Astrocyte (in vitro differentiated cells and primary cell): ENCODE results near the gene MTUS2. TPM values are rescaled to one million over a fixed set of nuclear protein-coding genes. Genes with fewer than 3 reads are reported as not detected.

Experiments used
- DNase-seq: peaks from one replicate; pipeline ENCODE4 v3.0.0-alpha.2; 2010; ENCODE audit warnings: low read depth
- FAIRE-seq: peaks from 2 replicates; lab custom pipeline; 2011; peaks lifted over from hg19 to GRCh38; lab: Jason Lieb, UNC
- H2AFZ ChIP-seq: 2 replicates; pipeline ENCODE4 v1.6.0; 2012; ENCODE audit warnings: low read depth, low read length, inconsistent platforms
- H3K27ac ChIP-seq: 2 replicates; pipeline ENCODE4 v1.5.1; 2011; ENCODE audit warnings: low read depth, low read length, inconsistent platforms
- H3K27me3 ChIP-seq: 2 replicates; pipeline ENCODE4 v1.6.0; 2011; ENCODE audit warnings: low read length, inconsistent platforms; ENCODE audit not compliant: insufficient read depth
- H3K36me3 ChIP-seq: 2 replicates; pipeline ENCODE4 v1.5.1; 2011; ENCODE audit warnings: low read length, inconsistent platforms; ENCODE audit not compliant: insufficient read depth
- H3K4me1 ChIP-seq: 2 replicates; pipeline ENCODE4 v1.5.1; 2011; ENCODE audit warnings: low read length, inconsistent platforms; ENCODE audit not compliant: insufficient read depth
- H3K4me2 ChIP-seq: 2 replicates; pipeline ENCODE4 v1.6.0; 2012; ENCODE audit warnings: low read length, inconsistent platforms
- H3K4me3 ChIP-seq: 2 replicates; pipeline ENCODE4 v1.5.1; 2011; ENCODE audit warnings: low read depth, mild to moderate bottlenecking, low read length, inconsistent platforms; ENCODE audit not compliant: insufficient read depth
- H3K79me2 ChIP-seq: 2 replicates; pipeline ENCODE4 v1.6.0; 2012; ENCODE audit warnings: mild to moderate bottlenecking, low read length, inconsistent platforms; ENCODE audit not compliant: insufficient read depth
- H3K9ac ChIP-seq: 2 replicates; pipeline ENCODE4 v1.6.0; 2012; ENCODE audit warnings: mild to moderate bottlenecking, low read length, inconsistent platforms
- H3K9me3 ChIP-seq: 2 replicates; pipeline ENCODE4 v1.5.1; 2012; ENCODE audit warnings: low read depth, mild to moderate bottlenecking, low read length, inconsistent platforms; ENCODE audit not compliant: insufficient read depth
- H4K20me1 ChIP-seq: 2 replicates; pipeline ENCODE4 v1.6.0; 2012; ENCODE audit warnings: low read length, inconsistent platforms; ENCODE audit not compliant: insufficient read depth
- H3K27ac Mint-ChIP-seq: one replicate; pipeline ENCODE4 v1.8.0; 2021; ENCODE audit warnings: mild to moderate bottlenecking, mixed read lengths; ENCODE audit not compliant: unreplicated experiment
- H3K27me3 Mint-ChIP-seq: one replicate; pipeline ENCODE4 v1.8.0; 2021; ENCODE audit warnings: low read depth, mixed read lengths; ENCODE audit not compliant: unreplicated experiment
- H3K36me3 Mint-ChIP-seq: one replicate; pipeline ENCODE4 v1.8.0; 2021; ENCODE audit warnings: low read depth, mixed read lengths; ENCODE audit not compliant: unreplicated experiment
- H3K4me1 Mint-ChIP-seq: one replicate; pipeline ENCODE4 v1.8.0; 2021; ENCODE audit warnings: low read depth, mixed read lengths; ENCODE audit not compliant: unreplicated experiment
- H3K4me3 Mint-ChIP-seq: one replicate; pipeline ENCODE4 v1.8.0; 2021; ENCODE audit warnings: mild to moderate bottlenecking, moderate library complexity, mixed read lengths; ENCODE audit not compliant: unreplicated experiment
- H3K9me3 Mint-ChIP-seq: one replicate; pipeline ENCODE4 v1.8.0; 2021; ENCODE audit warnings: mild to moderate bottlenecking, mixed read lengths; ENCODE audit not compliant: unreplicated experiment
- CTCF ChIP-seq: IDR thresholded peaks from 2 replicates; pipeline ENCODE4 v1.5.1; 2011; ENCODE audit warnings: low read depth, mild to moderate bottlenecking, inconsistent platforms, low read length, moderate library complexity; ENCODE audit not compliant: insufficient read depth
- EZH2 ChIP-seq: IDR thresholded peaks from 2 replicates; pipeline ENCODE4 v1.6.1; 2012; ENCODE audit warnings: mild to moderate bottlenecking, low read length, inconsistent platforms; ENCODE audit not compliant: insufficient read depth
- total RNA-seq: library from RNA; stranded (reverse); gene quantifications from 2 replicates; pipeline ENCODE4 v1.2.1, GENCODE V29; 2021

MTUS2 gene
- total RNA-seq, 1 donor from 2014 or later = 0.50 TPM

DNA sequence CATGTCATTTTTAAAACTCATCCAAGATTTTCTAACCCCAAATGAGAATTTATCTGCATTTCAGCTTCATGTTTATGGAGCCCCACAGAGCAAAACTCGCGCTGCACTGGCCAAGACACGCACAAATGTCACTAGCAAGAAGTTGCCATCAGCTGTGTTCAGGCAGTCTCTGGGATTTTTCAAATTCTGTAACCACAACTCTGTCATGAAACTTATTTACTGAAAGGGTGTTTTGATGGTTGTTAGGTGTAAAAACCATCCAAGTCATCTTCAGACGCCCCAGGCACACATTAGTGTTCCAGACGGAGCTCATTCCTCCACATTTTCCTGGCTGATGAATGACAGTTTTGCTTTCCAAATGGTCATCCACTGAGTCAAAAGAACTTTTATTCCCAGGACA, 712.0 kb downstream of the MTUS2 start:
- DNase-seq (peak; percentile 57), FAIRE-seq (peak; percentile 81)
- Histone ChIP-seq H3K9me3 (no peaks in the 10 kb centered on the region), H2AFZ (no peak overlapping the region), H3K36me3 (peaks cover 60% of the 10 kb centered on the region), H3K27ac (no peak overlapping the region), H3K4me3 (no peak overlapping the region), H3K4me1 (no peaks in the 10 kb centered on the region), H3K79me2 (peaks cover 60% of the 10 kb centered on the region), H4K20me1 (peaks cover 23% of the 10 kb centered on the region), H3K4me2 (no peak overlapping the region), H3K27me3 (no peaks in the 10 kb centered on the region), H3K9ac (no peak overlapping the region)
- Mint-ChIP-seq H3K27me3 (no peaks in the 10 kb centered on the region), H3K4me1 (peaks cover 21% of the 10 kb centered on the region), H3K27ac (peak overlapping the region; percentile 36), H3K36me3 (peaks cover 52% of the 10 kb centered on the region), H3K4me3 (no peak overlapping the region), H3K9me3 (no peaks in the 10 kb centered on the region)
- TF ChIP-seq CTCF (no peak), EZH2 (no peak)

- no peaks in the 10 kb centered on the region for H3K9me3 ChIP-seq
- FAIRE-seq (no peak), DNase-seq (peak; percentile 75)
- peak overlapping the region; percentile 94 for H3K27ac Mint-ChIP-seq
- peaks cover 23% of the 10 kb centered on the region for H3K4me1 Mint-ChIP-seq
- H3K4me3 ChIP-seq = no peak overlapping the region
- peaks cover 60% of the 10 kb centered on the region for H3K79me2 ChIP-seq
- no peak overlapping the region for H2AFZ ChIP-seq
- peak overlapping the region; percentile 13 for H3K27ac ChIP-seq
- H3K4me1 ChIP-seq = no peaks in the 10 kb centered on the region
- no peak overlapping the region for H3K4me3 Mint-ChIP-seq
- H4K20me1 ChIP-seq = peaks cover 30% of the 10 kb centered on the region
- H3K27me3 ChIP-seq = no peaks in the 10 kb centered on the region
- no peak overlapping the region for H3K9ac ChIP-seq
- no peaks in the 10 kb centered on the region for H3K27me3 Mint-ChIP-seq
- no peak overlapping the region for H3K4me2 ChIP-seq
- H3K36me3 ChIP-seq = peaks cover 53% of the 10 kb centered on the region
- no peaks in the 10 kb centered on the region for H3K9me3 Mint-ChIP-seq
- H3K36me3 Mint-ChIP-seq = peaks cover 48% of the 10 kb centered on the region
- TF ChIP-seq EZH2 (no peak), CTCF (no peak)
Measured at GRCh38 chr13:29532821-29533220, 712.7 kb downstream of the MTUS2 start.

DNA sequence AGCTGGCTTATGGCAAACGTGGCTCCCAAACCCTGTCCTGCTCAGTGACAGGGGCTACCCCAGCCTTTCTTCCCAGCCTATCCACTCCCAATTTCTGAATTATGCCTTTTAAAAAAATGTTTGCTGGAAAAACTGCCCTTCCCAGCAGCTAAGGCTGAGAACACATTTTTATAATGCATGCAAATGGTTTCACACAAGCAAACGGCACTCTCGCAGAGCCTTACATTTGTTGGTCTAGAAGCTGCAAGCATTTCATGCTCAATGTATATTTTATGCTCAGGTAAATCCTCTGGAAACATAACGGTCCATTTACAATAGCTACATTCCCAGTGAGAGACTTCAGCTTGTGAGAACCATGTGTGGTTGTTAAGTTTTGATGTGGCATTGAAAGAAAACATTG, 713.9 kb downstream of the MTUS2 start:
- peaks cover 26% of the 10 kb centered on the region for H3K4me1 Mint-ChIP-seq
- no peak overlapping the region for H3K27ac Mint-ChIP-seq
- no peak overlapping the region for H3K27ac ChIP-seq
- peaks cover 3% of the 10 kb centered on the region for H3K4me1 ChIP-seq
- no peaks in the 10 kb centered on the region for H3K9me3 ChIP-seq
- H3K27me3 Mint-ChIP-seq = no peaks in the 10 kb centered on the region
- H3K9ac ChIP-seq = no peak overlapping the region
- FAIRE-seq = no peak
- TF ChIP-seq EZH2 (no peak), CTCF (no peak)
- H3K4me3 Mint-ChIP-seq = no peak overlapping the region
- DNase-seq = no peak
- H3K79me2 ChIP-seq = peaks cover 62% of the 10 kb centered on the region
- H2AFZ ChIP-seq = no peak overlapping the region
- H3K4me2 ChIP-seq = no peak overlapping the region
- H3K36me3 Mint-ChIP-seq = peaks cover 43% of the 10 kb centered on the region
- peaks cover 43% of the 10 kb centered on the region for H4K20me1 ChIP-seq
- no peak overlapping the region for H3K4me3 ChIP-seq
- peaks cover 41% of the 10 kb centered on the region for H3K36me3 ChIP-seq
- no peaks in the 10 kb centered on the region for H3K27me3 ChIP-seq
- H3K9me3 Mint-ChIP-seq = no peaks in the 10 kb centered on the region
